Activated CD4-positive, alpha-beta T cell treated with anti-CD3 and anti-CD28 coated beads, Interleukin-2, amount 10 ng/mL, durations not matched to agents 24 days and 14 days (primary cell): ENCODE measurements around the gene PUS7L. TPM values are rescaled to one million over a fixed set of nuclear protein-coding genes. Genes with fewer than 3 reads are reported as not detected.

ENCODE experiments used
- DNase-seq: peaks from one replicate; pipeline ENCODE4 v3.0.0; 2022
- H3K27ac Mint-ChIP-seq: one replicate; pipeline ENCODE4 v1.8.0; 2022; ENCODE audit warnings: mild to moderate bottlenecking, mixed read lengths
- H3K27me3 Mint-ChIP-seq: one replicate; pipeline ENCODE4 v1.8.0; 2022; ENCODE audit warnings: mixed read lengths
- H3K36me3 Mint-ChIP-seq: one replicate; pipeline ENCODE4 v1.8.0; 2022; ENCODE audit warnings: low read depth, mild to moderate bottlenecking, mixed read lengths
- H3K4me1 Mint-ChIP-seq: one replicate; pipeline ENCODE4 v1.8.0; 2021; ENCODE audit warnings: mixed read lengths
- H3K4me3 Mint-ChIP-seq: one replicate; pipeline ENCODE4 v1.8.0; 2022; ENCODE audit warnings: mild to moderate bottlenecking, moderate library complexity, mixed read lengths
- H3K9me3 Mint-ChIP-seq: one replicate; pipeline ENCODE4 v1.8.0; 2021; ENCODE audit warnings: mixed read lengths
- intact Hi-C: fragments of 100-400 bp; cut with micrococcal nuclease; formaldehyde crosslinking; loops from one replicate; pipeline ENCODE4 v1.15.1; 2023
- total RNA-seq: library from RNA; stranded (reverse); gene quantifications from 2 replicates; pipeline ENCODE4 v1.2.3, GENCODE V29; 2022

Gene PUS7L
- total RNA-seq, 1 donor from 2014 or later = 23.0 TPM

DNA sequence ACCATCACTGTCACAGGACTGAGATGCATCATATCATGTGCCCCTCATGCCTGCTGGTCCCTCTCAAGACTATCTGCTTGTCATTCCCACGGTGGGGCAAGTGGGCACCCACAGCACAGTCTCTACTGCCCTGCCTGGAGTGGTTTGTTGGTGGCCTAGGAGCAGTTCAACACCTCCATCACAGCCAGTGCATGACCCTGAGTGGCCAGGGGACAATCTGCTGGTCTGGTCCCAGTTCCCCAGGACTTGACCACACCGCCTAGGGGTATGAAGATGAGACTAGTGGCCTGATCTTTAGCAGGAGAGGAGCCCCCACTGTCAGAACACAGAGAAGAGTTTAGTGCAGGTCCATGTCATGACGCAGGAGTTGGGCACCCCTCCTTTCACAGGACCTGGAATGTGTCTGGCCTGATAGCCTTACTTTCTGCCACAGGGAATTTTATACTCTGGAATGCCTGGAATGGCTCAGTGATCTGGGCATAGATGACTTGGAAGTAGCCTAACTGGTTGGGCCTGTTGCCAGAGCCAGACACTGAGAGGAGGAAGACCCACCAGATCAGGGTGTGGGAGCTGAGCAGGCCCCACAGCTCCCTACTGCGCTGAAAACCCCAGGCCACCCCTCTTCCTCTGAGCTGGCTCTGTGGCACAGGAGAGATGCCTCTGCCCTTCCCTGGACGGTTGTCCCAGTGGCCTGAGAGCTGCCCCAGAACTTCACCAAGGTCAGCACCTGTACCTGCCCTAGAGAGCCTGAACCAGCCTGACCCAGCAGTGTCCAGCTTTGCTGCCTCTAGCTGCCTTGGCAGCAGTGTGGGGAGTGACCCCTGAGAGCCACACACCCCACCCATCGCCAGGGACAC, 83.3 kb downstream of the PUS7L start:
- Mint-ChIP-seq H3K27me3 (peaks cover 9% of the 10 kb centered on the region), H3K9me3 (no peaks in the 10 kb centered on the region)
- intact Hi-C loops = no loop called here

DNA sequence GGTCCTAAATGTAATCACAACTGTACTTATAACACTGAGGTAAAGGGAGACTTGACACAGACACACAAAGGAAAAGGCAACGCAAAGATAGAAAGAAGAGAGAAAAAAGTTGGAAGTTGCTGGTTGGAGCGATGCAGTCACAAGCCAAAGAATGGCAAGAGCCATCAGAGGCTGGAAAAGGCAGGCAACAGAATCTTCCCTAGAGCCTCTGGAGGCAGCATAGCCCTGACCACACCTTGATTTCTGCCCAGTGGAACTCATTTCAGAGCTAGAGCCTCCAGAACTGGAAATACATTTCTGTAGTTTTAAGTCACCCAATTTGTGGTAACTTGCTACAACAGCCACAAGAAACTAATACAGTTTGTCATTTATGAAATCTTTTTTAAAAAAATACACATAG, 89.2 kb downstream of the PUS7L start:
- Mint-ChIP-seq H3K36me3 (no peaks in the 10 kb centered on the region), H3K9me3 (no peaks in the 10 kb centered on the region), H3K4me3 (no peak overlapping the region), H3K27ac (no peak overlapping the region), H3K27me3 (peaks cover 6% of the 10 kb centered on the region), H3K4me1 (no peaks in the 10 kb centered on the region)
- DNase-seq = no peak
- intact Hi-C loops = no loop called here

More for the DNA sequence above, 83.3 kb downstream of the PUS7L start:
- Mint-ChIP-seq H3K4me3 (no peak overlapping the region), H3K27ac (no peak overlapping the region), H3K36me3 (no peaks in the 10 kb centered on the region), H3K4me1 (no peaks in the 10 kb centered on the region)
- DNase-seq = no peak

Other genes with a start within 250 kb of the PUS7L start
- not detected in 2 replicates for gene ADAMTS20, start 206.6 kb downstream of the PUS7L start, total RNA-seq
- 21.4 and 23.5 TPM in 2 replicates for gene IRAK4, start 161 bp upstream of the PUS7L start, total RNA-seq
- gene TWF1, start 47.5 kb upstream of the PUS7L start, total RNA-seq = 27.0 and 28.3 TPM in 2 replicates
- gene TMEM117, start 77.3 kb upstream of the PUS7L start, total RNA-seq = 0.82 and 1.1 TPM in 2 replicates